ENCODE data around the gene SLC35B1.

SLC35B1 gene

DNA sequence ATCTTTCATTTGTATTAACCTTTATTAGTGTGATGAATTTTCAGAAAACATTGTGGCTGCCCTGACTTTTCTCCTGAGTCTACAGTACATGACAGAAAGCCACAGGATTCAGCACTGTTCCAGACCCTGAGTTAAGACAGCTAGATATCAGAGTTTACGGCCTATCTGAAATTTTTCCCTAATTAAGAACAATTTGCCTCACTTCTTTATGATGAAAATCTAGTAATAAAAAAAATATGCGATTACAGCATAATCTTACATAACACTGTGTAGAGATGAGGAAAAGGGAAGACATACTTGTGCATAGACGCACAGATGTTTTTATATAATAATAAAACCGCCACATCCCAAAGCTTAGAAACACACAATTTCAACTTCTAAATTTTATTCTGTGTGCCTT lies 37.1 kb downstream of the SLC35B1 start:
- no peak for DNase-seq (ENCODE audit: low read depth in 2 of 2)

DNA sequence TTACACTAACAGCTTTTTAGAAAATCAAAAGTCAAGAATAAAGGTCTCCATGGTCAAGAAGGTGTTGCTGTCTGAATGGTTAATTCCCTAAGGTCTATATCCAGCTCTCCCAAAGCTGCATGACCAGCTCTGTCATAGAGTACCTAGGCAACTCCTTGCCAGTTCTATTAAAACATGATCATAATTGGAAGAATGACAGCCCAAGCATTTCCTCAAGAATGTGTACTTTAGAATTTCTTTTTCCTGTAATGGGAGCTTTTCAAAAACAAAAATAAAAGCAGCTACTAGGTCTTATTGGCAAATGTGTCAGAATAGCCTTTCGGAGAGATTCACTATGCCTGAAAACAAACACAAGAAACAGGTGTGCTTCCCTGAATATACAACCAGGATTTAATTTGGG lies 37.8 kb downstream of the SLC35B1 start:
- DNase-seq (ENCODE audit: low read depth in 2 of 2) = no peak

DNA sequence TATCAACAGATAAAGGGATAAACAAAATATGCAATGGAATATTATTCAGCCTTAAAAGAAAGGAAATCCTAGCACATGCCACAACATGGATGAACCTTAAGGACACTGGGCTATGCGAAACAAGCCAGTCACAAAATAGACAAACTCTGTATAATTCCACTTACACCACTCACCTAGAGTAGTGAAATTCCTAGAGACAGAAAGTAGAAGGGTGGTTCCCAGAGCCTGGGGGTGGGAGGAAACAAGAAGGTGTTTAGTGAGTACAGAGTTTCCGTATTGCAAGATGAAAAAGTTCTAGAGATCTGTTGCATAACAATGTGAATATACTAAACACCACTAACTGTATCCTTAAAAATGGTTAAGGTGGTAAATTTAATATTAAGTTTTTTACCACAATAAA lies 39.9 kb downstream of the SLC35B1 start:
- DNase-seq (ENCODE audit: low read depth in 2 of 2) = no peak

DNA sequence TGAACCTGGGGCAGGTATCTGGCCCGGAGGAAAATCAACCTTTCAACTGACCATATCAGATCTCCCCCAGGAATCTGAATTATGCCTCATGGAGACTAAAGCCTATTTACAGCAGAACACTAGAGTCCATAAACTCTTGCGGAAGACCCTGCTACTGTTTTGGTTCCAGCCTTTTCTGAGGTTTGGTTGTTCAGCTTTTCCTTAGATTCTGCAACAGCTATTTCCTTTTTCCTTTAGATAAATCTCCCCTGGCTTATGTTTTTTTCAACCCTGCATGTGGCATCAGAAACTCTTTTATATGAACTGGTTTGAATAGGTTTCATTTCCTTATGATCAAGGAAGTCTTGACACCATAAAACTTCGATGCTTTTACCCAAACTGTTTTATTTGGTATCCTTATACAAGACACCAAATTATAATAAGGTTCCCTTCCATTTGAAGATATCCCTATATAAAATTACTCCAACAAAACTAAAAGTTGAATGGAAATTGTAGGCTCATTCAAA lies 43.0 kb downstream of the SLC35B1 start:
- DNase-seq (ENCODE audit: low read depth in 2 of 2) = no peak

DNA sequence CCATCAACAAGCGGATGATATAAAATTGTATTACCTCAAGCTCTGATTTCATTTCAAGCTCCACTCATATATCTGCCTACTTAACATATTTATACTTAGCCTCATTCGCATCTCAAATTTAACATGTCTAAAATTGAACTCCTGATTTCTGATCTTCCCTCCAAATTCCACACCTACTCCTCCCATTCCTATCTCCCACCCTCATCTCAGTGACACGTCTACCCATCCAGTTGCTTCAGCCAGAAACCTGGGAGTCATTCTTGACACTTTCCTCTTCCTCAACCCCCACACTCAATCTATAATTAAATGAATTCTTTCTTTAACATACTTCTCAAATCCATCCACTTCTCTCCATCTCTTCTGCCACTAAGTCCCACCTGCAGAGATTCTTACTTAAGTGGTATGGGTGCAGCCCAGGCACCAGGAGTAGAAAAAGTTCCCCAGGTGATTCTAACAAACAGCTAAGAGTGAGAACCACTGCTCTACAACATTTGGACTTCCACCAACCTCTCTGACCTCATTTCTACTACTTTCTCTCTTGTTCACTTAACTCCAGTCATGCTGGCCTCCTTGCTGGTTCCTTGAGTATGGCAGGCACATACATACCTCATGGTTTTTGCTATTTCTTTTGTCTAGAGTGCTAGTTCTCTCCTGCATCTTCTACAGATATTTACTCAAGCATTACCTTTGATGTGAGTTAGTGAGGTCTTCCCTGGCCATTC lies 47.9 kb downstream of the SLC35B1 start:
- no peak for DNase-seq (ENCODE audit: low read depth in 2 of 2)

DNA sequence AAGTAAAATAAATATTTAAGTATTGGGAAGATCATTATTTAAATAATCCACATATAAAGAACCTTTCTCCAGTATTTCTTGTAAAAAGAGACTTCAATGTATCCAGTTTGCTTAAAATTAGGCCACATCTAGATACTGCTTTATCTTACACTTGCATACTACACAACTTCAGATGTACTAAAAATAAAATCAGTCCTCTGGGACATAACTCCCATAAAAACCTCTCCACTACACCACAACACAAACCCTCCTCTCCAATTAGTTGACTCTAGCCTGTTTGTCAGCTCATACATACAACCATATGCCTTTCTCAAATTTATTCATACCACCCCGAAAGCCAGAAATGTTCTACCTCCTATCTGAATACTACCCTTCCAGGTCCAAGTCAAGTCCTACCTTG lies 51.5 kb downstream of the SLC35B1 start:
- DNase-seq (ENCODE audit: low read depth in 2 of 2) = no peak

Data from stimulated activated CD4-positive, alpha-beta T cell treated with anti-CD3 and anti-CD28 coated beads, Interleukin-15, amount 100 ng/mL, for 48 hours (primary cell).